SK-N-SH (cell line): ENCODE data around the gene BMP7. TPM values are rescaled to one million over a fixed set of nuclear protein-coding genes. Genes with fewer than 3 reads are reported as not detected.

Experiments
- CTCF ChIA-PET: fragments of 300-600, 350-600 bp; formaldehyde crosslinking; extraction: SDS; loops from one replicate; lab custom pipeline; 2021; lab: Yijun Ruan, JAX
- POLR2A ChIA-PET: fragments of 350-600 bp; sonication (Branson Sonifier 250); formaldehyde crosslinking; extraction: SDS; loops from one replicate; lab custom pipeline; 2020; ENCODE audit warnings: antibody characterized with exemption, inconsistent platforms; lab: Yijun Ruan, JAX
- DNase-seq: peaks from one replicate; pipeline ENCODE4 v3.0.0; 2012
- H2AFZ ChIP-seq: fragments of 200-600 bp; sonication (generic); 2 replicates; pipeline ENCODE4 v1.8.1; 2016; ENCODE audit warnings: antibody characterized with exemption, mild to moderate bottlenecking, low read depth
- H3F3A ChIP-seq: fragments of 200-600 bp; sonication (generic); replicated peaks from 2 replicates; pipeline ENCODE3; 2016; ENCODE audit warnings: antibody characterized with exemption, mild to moderate bottlenecking; ENCODE audit not compliant: insufficient read depth
- H3K27ac ChIP-seq, 2 experiments: fragments of 200-500 bp in 1 of 2; fragments of 200-600 bp in 1 of 2; sonication (Bioruptor generic) in 1 of 2; sonication (generic), shearing (Covaris generic) in 1 of 2; 2 replicates each; pipeline versions ENCODE4 v1.5.1 to v1.6.1; 2014 to 2016; ENCODE audit warnings: low read depth in 2 of 2, inconsistent platforms in 1 of 2, low read length in 1 of 2, mild to moderate bottlenecking in 1 of 2, mixed read lengths in 1 of 2
- H3K27me3 ChIP-seq: fragments of 200-600 bp; sonication (generic), shearing (Covaris generic); 2 replicates; pipeline ENCODE4 v1.6.1; 2016; ENCODE audit warnings: mixed run types; ENCODE audit not compliant: insufficient read depth
- H3K36me3 ChIP-seq, 2 experiments: fragments of 200-500 bp in 1 of 2; fragments of 200-600 bp in 1 of 2; sonication (Bioruptor generic) in 1 of 2; sonication (generic) in 1 of 2; replicated peaks in 1 of 2; 2 replicates each; pipeline versions ENCODE3 to v1.5.1; 2014 to 2016; ENCODE audit warnings: low read length in 1 of 2, mild to moderate bottlenecking in 1 of 2; ENCODE audit not compliant: insufficient read depth in 2 of 2, control insufficient read depth in 1 of 2
- H3K4me1 ChIP-seq, 2 experiments: fragments of 200-500 bp in 1 of 2; fragments of 200-600 bp in 1 of 2; sonication (Bioruptor generic) in 1 of 2; sonication (generic), shearing (Covaris generic) in 1 of 2; 2 replicates each; pipeline versions ENCODE4 v1.5.1 to v1.6.1; 2014 to 2016; ENCODE audit warnings: low read depth in 1 of 2, low read length in 1 of 2, mixed run types in 1 of 2; ENCODE audit not compliant: insufficient read depth in 2 of 2, control insufficient read depth in 1 of 2
- H3K4me2 ChIP-seq: fragments of 200-600 bp; sonication (generic), shearing (Covaris generic); 2 replicates; pipeline ENCODE4 v1.6.1; 2017; ENCODE audit warnings: mixed run types
- H3K4me3 ChIP-seq, 2 experiments: fragments of 200-500 bp in 1 of 2; fragments of 200-600 bp in 1 of 2; sonication (Bioruptor generic) in 1 of 2; sonication (generic), shearing (Covaris generic) in 1 of 2; 2 replicates each; pipeline versions ENCODE4 v1.5.1 to v1.8.1; 2014 to 2016; ENCODE audit warnings: low read depth in 2 of 2, inconsistent platforms in 1 of 2, low read length in 1 of 2, mild to moderate bottlenecking in 1 of 2, mixed read lengths in 1 of 2, moderate library complexity in 1 of 2
- H3K79me2 ChIP-seq: fragments of 200-600 bp; sonication (generic); 2 replicates; pipeline ENCODE4 v1.8.1; 2017; ENCODE audit warnings: mild to moderate bottlenecking; ENCODE audit not compliant: insufficient read depth
- H3K9ac ChIP-seq: fragments of 200-600 bp; sonication (generic); 2 replicates; pipeline ENCODE4 v1.6.1; 2017; ENCODE audit warnings: mixed run types
- H3K9me2 ChIP-seq: fragments of 200-600 bp; sonication (generic); 2 replicates; pipeline ENCODE4 v1.6.1; 2017; ENCODE audit warnings: mixed run types
- H3K9me3 ChIP-seq: fragments of 200-600 bp; sonication (generic); 2 replicates; pipeline ENCODE4 v1.6.1; 2017; ENCODE audit warnings: mixed run types, mild to moderate bottlenecking, moderate library complexity
- H4K20me1 ChIP-seq: fragments of 200-600 bp; sonication (generic); 2 replicates; pipeline ENCODE4 v1.6.1; 2017; ENCODE audit warnings: mild to moderate bottlenecking, mixed run types; ENCODE audit not compliant: insufficient read depth
- CHD2 ChIP-seq: fragments of 150-350 bp; IDR thresholded peaks from 2 replicates; pipeline ENCODE4 v1.6.1; 2018; ENCODE audit warnings: low read length; ENCODE audit not compliant: partially characterized antibody
- EP300 ChIP-seq, 2 experiments: IDR thresholded peaks; 2 replicates each; pipeline versions ENCODE4 v1.4.0 to v1.6.1; 2012; ENCODE audit warnings: borderline replicate concordance in 1 of 2, low read depth in 1 of 2, low read length in 1 of 2
- FOXJ3 ChIP-seq: sonication (generic); formaldehyde crosslinking; IDR thresholded peaks from 2 replicates; pipeline ENCODE4 v1.5.1; 2020; ENCODE audit warnings: mild to moderate bottlenecking, missing genetic modification reagents
- JUND ChIP-seq: IDR thresholded peaks from 2 replicates; pipeline ENCODE4 v1.4.0; 2012
- MEF2A ChIP-seq: IDR thresholded peaks from 2 replicates; pipeline ENCODE4 v1.4.0; 2012; ENCODE audit warnings: low read depth, borderline replicate concordance
- NRF1 ChIP-seq: IDR thresholded peaks from 2 replicates; pipeline ENCODE4 v1.6.1; 2012; ENCODE audit warnings: low read depth, mild to moderate bottlenecking, low read length
- POLR2AphosphoS5 ChIP-seq: IDR thresholded peaks from 2 replicates; pipeline ENCODE4 v1.6.1; 2012; ENCODE audit warnings: low read depth, low read length
- RXRA ChIP-seq: IDR thresholded peaks from 2 replicates; pipeline ENCODE4 v1.4.0; 2012; ENCODE audit warnings: low read depth, mild to moderate bottlenecking, borderline replicate concordance
- USF1 ChIP-seq: IDR thresholded peaks from 2 replicates; pipeline ENCODE4 v1.4.0; 2012; ENCODE audit warnings: low read depth, borderline replicate concordance
- YY1 ChIP-seq: IDR thresholded peaks from 2 replicates; pipeline ENCODE4 v1.4.0; 2012; ENCODE audit warnings: low read depth, mild to moderate bottlenecking
- WGBS: methylation state at CpG from one replicate; pipeline ENCODE4 v1.1.6; 2017; ENCODE audit warnings: low lambda C conversion rate; 5-methylcytosine and 5-hydroxymethylcytosine counted together
- polyA plus RNA-seq, 3 experiments: library from polyadenylated mRNA; depleted of rRNA; stranded (reverse); fragments of >200 nt; gene quantifications; 2 replicates each; pipeline ENCODE4 v1.2.3, GENCODE V29; 2012
- small RNA-seq, 7 experiments: library from RNA; depleted of rRNA; stranded (forward); fragments of <200 nt; gene quantifications; one replicate each; pipeline ENCODE3, GENCODE V24; 2012
- TF ChIP-seq, protein P1 (sequence below): fragments of 150-350 bp; IDR thresholded peaks from 2 replicates; pipeline ENCODE4 v1.6.1; 2017; ENCODE audit warnings: antibody characterized with exemption, low read length, low read depth, borderline replicate concordance

Gene BMP7
- polyA plus RNA-seq, 1 of the 3 experiments (the other 2 are of a cell fraction): not detected

DNA sequence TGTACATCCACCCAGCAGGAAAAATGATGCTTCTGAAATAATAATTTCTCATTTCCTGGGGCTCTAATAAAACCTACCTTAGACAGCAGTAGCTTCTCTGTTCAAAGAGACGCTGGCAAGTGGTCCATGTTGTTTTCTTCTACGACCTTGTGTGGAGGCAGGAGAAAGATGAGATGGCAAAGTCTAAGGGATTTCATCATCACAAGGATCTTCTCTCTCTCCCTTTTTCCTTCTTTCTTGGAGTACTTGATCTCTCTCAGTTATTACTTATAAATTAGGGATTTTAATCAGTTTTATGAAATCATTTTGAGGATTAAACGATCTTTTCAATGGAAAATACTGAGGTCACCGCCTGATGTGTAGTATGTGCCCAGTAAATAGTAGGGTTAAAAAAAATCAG is 147.5 kb downstream of the BMP7 start:
- H3K9me3 ChIP-seq: no peaks in the 10 kb centered on the region
- no peak for DNase-seq

More for the DNA sequence above, 147.5 kb downstream of the BMP7 start:
- H3K36me3 ChIP-seq: no peaks in the 10 kb centered on the region
- H3K27me3 ChIP-seq: no peaks in the 10 kb centered on the region
- H4K20me1 ChIP-seq: no peaks in the 10 kb centered on the region
- no peaks in the 10 kb centered on the region for H3K9me2 ChIP-seq
- POLR2A ChIA-PET: no interaction called here
- 58% methylated on average over 4 of the region's 4 CpGs for WGBS
- CTCF ChIA-PET: no interaction called here
- TF ChIP-seq POLR2AphosphoS5: no peak
- TF ChIP-seq, protein P1, sequence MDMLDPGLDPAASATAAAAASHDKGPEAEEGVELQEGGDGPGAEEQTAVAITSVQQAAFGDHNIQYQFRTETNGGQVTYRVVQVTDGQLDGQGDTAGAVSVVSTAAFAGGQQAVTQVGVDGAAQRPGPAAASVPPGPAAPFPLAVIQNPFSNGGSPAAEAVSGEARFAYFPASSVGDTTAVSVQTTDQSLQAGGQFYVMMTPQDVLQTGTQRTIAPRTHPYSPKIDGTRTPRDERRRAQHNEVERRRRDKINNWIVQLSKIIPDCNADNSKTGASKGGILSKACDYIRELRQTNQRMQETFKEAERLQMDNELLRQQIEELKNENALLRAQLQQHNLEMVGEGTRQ: no peak
- no peak for TF ChIP-seq JUND
- TF ChIP-seq EP300 (IDR thresholded peaks at IDR 0.05; ENCODE audit: borderline replicate concordance in 1 of 2, low read depth in 1 of 2, low read length in 1 of 2): no peak
- no peak for TF ChIP-seq FOXJ3 (CRISPR knock-in tag)
- no peak for TF ChIP-seq RXRA
- TF ChIP-seq NRF1: no peak
- no peak for TF ChIP-seq CHD2
- TF ChIP-seq YY1: no peak
- no peak for TF ChIP-seq USF1
- no peak for TF ChIP-seq MEF2A
- no peaks in the 10 kb centered on the region for H3F3A ChIP-seq
- no peak overlapping the region for H2AFZ ChIP-seq
- no peak overlapping the region for H3K4me2 ChIP-seq
- H3K79me2 ChIP-seq: no peaks in the 10 kb centered on the region
- no peak overlapping the region for H3K4me3 ChIP-seq
- H3K27ac ChIP-seq: no peak overlapping the region
- H3K4me1 ChIP-seq: no peaks in the 10 kb centered on the region
- H3K9ac ChIP-seq: no peak overlapping the region

Small RNAs within 50 kb of the gene (small RNA-seq; reads per million reads assigned to genes)
- 0 reads per million in 7 experiments for gene RF00019

Other genes starting within 250 kb of the BMP7 start
- not detected in 2 replicates for gene SPO11, start 63.2 kb upstream of the BMP7 start, polyA plus RNA-seq (2012; rRNA removed)
- 57.5 and 82.4 TPM in 2 replicates for gene RAE1, start 84.6 kb upstream of the BMP7 start, polyA plus RNA-seq (2012; rRNA removed)
- 8.8 and 11.5 TPM in 2 replicates for gene RBM38, start 124.8 kb upstream of the BMP7 start, polyA plus RNA-seq (2012; rRNA removed)